HG03060 (cell line): ENCODE data around the gene NT5C1B.
"Not testable (repeated sequence)": the region's sequence is repeated elsewhere in the genome, so short reads cannot be mapped to it uniquely, and the experiment has no call there.

Source experiments
- ATAC-seq: cut with Tn5 transposase; IDR thresholded peaks from one replicate; pipeline ENCODE4 v1.9.1; 2021; ENCODE audit warnings: low read depth, moderate number of reproducible peaks; ENCODE audit not compliant: unreplicated experiment

Gene NT5C1B

DNA sequence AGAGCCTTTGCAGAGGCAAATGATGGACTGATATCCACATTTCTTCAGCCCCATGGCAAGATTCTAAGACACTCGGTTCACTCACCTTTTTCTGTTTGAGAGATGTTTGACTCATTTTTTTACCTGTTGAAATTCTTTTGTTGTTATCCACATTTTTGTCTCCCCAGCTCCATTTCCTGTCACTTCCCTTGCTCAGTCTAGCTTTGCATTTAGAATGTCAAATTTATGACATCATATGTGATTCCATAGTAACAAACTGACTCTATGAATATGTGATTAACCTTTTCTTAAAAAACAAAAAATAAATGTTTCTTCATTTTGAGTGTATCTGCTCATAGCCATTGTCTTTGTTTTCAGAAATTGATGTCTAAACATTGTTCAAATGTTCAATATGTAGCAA lies at the start of gene NT5C1B:
Gene NT5C1B (minus strand): TSS at position 216 of the 400 bp plus-strand sequence. CDS start 101 bp downstream, at position 115.
- no peak for ATAC-seq

DNA sequence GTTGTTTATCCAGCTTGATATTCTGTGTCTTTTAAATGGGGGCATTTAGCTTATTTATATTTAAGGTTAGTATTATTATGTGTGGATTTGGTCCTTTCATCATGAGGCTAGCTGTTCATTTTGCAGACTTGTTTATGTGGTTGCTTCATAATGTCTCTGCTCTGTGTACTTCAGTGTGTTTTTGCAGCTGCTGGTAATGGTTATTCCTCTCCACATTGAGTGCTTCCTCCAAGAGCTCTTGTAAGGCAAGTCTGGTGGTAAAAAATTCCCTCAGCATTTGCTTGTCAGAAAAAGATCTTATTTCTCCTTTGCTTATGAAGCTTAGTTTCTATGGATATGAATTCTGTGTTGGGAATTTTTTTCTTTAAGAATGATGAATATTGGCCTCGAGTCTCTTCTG lies 47.8 kb upstream of the NT5C1B start:
- no peak for ATAC-seq

DNA sequence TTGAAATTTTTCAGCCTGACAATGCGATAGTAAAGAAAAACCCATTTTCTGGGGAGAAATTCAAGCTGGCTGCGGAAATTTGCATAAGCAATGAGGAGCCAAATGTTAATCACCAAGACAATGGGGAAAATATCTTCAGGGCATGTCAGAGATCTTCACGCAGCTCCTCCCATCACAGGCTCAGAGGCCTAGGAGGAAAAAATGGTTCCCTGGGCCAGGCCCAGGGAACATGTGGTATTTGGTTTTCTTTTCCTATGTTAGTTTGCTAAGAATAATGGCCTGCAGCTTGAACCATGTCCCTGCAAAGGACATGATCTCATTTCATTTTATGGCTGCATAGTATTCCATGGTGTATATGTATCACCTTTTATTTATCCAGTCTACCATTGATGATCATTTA lies 43.3 kb upstream of the NT5C1B start:
- not testable (repeated sequence) for ATAC-seq

DNA sequence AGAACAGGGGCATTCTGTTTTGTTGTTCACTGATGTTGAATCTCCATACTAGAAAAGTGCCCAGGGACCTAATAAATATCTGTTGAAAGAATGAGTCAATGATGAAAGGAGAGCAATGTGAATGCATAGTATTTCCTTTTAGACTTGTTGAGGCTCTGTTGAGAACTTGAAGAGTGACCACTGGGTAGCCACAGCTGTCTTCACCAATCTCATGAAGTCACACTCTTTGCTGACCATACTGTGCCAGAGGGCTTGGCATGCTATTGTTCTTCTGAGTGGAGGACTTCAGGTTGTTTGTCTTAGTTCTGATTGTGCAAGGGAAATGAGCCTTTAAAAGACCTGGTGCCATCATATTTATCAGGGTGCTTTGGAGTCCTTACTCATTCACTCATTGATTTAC lies 41.6 kb upstream of the NT5C1B start:
- ATAC-seq = no peak

DNA sequence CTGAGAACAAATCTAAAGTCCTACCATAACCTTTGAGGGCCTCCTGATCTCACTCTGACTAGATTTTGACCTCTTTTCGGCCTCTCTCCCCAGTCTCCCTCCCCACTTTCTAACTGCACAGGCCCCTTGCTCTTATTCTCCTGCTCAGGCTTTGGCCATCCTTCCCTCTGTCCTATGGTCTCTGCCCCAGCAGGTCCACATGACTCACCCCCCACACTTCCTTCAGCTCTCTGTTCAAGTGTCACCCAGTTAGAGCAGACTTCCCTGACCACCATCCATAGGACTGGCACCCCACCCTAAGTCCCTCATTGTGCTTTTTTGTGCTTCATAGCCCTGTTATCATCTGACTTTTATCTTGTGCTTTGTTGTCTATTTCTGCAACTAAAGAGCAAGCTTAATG lies 41.2 kb upstream of the NT5C1B start:
- no peak for ATAC-seq

DNA sequence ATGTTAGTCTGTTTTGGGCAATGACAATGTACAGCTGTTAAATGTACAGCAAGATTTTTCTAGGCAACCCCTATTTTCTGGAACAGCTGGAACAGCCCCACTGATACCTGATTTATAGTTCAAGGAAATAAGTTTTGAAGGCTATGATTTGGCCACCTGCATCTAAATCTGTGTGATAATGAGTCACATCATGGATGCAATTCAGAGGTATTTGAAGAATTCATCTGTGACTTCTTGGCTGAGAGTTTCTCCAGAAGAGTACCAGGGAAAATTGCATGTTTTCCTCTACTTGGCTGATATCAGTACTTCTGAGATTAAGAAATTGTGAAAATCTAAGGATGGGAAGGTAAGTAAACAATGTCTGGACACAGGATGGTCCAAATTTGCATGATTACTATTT lies 40.7 kb upstream of the NT5C1B start:
- ATAC-seq = no peak

DNA sequence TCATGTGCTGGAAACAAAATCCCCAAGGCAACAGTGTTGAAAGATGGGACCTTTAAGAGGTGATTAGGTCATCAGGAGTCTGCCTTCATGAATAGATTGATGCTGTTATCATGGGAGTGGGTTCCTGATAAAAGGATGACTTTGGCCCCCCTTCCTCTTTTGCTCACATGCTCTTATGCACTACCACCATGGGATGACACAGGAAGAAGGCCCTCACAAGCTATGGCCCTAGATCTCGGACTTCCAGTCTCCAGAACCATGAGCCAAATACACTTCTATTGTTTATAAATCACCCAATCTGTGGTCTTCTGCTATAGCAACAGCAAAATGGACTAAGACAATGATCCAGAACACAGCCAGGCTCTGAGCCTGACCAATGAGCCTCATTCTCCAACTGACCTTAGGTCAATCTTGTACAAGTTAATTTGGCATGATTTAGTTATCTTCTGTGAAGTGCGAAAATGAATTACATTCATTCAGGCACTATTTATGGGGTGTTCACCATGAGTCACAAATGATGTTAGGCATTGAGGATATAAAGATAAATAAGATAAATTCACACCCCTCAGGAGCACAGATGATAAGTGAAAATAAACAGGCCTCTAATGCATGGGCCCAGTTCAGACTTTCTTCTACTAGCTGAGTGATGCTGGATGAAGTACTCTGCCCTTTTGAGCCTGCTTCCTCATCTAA lies 37.7 kb upstream of the NT5C1B start:
- no peak for ATAC-seq

DNA sequence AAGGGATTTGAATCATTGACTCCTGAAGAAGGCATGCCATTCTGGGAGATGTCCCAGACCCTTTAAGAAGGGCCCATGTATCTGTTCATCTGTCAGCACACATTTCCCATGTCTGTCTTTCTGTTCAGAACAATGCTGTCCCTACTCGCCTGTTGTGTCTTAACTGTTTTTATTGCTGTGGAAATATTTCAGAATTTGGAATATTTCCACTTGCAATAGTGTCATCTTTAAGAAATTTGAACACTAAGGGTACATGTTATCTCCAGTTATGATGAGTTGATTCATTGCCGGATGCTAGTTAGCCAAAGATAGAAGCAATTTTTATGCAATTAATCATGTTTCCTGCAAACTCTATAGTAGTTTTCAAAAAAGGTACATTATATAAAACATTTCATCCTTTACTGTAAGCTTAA lies 36.9 kb upstream of the NT5C1B start:
- no peak for ATAC-seq

DNA sequence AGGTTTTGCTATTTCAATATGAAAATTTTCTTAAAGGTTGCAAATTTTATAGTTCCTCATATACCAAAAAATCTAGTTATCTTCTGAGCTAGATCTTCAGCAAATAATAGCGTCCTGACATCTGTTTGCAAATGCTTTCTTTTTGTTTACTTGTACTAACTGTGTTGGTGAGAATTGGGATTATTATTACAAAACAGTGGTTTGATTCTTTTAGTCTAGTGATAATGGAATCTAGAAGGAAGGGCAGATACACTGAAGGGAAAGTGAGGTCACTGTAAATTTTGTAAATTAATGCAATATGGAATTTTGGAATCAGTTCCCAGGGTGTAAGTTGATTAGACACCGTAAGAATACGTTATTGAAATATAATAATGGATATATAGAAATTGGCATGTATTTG lies 36.2 kb upstream of the NT5C1B start:
- ATAC-seq = no peak

GRCh38 chr2:18623782-18624181 lies 34.4 kb upstream of the NT5C1B start:
- ATAC-seq = no peak

DNA sequence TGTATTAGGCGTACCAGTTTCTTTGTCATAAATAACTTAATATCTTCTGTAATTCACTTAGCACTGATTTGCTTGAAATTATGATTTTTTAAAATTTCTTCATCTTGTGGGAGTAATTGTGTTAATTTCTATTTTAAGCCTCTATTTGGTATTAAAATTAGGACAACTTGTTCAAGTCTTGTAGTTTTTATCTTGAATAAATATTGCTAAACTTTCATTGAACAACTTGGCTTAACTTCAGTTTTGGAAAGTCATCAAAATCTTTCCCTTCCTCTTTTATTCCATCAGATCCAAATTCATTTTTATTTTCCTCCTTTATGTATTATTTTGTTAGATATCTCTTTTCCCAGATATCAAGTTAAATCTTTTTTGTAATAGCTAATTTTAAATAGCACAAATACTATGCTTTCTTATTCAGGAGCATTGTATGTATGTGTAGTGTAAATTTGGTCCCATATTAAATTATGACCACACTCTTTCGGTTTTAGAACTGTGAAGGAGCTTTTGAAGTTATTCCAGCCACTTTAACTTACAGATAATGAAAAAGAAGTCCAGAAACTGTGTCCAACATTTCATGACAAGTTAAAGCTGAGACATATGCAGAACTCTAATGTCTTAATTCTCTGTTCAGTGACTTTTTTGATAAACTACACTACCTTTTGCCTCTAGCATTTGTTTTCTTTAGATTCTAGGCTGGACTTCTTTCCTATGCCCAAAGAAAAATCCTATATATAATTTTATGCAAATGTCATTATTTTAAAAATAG lies 31.7 kb upstream of the NT5C1B start:
- no peak for ATAC-seq

DNA sequence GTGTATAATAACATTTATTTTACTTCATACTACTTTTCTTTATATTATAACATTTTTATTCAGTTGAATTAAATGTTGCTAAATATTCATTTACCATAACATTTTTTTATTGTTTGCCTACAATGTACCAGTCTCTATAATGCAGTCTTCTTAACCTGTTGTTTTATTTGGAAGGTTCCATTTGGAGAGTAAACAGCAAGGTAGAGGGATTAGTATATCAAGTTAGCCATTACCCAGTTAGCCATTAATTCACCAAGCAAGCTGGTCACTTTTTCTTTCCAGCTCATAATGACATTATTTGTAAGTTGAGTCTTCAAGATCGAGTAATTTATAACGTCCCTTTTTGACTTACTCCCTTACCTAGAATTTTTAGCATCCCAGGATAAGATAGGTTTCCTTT lies 29.7 kb upstream of the NT5C1B start:
- no peak for ATAC-seq

DNA sequence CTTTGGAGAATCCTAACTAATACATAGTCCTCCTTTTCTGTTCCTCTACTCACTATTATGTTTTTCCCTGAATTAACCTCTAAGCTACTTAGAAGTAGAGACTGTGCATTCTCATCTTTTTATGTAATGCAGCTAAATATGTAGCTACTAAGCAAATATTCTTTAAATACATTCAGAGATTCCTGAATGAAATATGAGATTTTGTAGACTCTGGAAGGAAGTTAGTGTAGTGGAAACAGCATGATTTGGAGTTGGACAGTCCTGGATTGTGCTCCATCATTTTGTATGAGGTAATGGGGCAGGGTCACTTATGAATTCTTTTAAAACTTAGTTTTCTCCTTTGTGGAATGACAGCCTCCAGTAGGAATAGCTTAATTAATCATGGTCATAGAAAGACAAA lies 24.7 kb upstream of the NT5C1B start:
- no peak for ATAC-seq

- no peak for ATAC-seq
Observed at GRCh38 chr2:18612133-18612532, 22.8 kb upstream of the NT5C1B start.

DNA sequence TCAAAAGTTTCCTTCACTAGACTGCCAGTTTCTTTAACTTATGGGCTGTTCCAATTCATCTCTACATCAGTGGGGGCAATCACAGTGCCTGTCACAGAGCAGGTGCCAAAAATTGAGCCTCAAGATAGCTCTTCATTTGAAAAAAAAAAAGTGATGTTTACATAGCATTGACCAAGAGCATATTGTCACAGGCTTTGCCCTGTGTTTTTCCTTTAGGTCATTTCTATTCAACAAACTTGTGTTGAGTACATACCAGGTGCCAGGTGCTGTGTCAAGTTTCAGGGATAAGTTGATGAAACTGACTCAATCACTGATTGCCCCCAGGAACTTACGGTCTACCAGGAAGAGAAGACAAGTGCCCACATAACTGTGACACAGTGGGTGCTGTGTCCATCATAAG lies 22.2 kb upstream of the NT5C1B start:
- no peak for ATAC-seq

- ATAC-seq = no peak
Observed at GRCh38 chr2:18611184-18611583, 21.8 kb upstream of the NT5C1B start.

- ATAC-seq = no peak
Observed at GRCh38 chr2:18610651-18611050, 21.3 kb upstream of the NT5C1B start.

DNA sequence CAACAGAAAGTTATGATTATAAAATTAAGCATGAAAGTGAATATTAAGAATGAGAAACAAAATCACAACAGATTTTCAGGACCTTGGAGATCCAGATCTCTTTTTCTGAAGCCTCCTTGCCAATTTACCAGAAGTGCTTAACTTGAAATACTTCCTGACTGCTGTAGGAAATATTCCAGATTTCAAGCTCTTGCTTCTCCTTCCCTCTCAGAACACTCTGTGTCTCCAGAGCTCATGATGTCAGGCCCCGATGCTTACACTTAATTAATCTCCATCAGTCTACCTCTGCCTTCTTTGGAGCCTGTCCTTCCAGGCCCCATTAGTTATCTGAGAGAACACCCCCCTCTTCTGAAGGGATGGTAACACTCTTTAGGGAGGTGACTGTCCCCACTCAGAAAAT lies 20.7 kb upstream of the NT5C1B start:
- no peak for ATAC-seq

DNA sequence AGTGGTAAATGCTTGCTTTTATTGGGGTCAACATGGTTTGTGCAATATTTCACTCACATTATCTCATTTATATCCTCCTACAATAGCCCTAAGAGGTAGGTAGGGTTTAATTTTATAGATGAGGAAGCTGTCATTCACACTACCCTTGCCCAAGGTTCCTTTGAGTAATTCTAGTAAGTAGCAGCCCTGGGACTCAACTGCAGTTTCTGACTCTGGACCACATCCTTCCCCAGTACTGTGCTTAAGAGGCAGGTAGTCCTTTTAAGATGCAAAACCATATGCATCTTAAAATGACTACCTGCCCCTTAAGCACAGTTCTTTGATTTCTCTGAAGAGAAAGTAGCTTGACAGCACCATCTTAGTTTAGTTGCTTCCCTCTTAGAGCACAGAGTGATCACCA lies 15.7 kb upstream of the NT5C1B start:
- ATAC-seq = no peak

GRCh38 chr2:18604531-18604885 lies 15.1 kb upstream of the NT5C1B start:
- no peak for ATAC-seq

DNA sequence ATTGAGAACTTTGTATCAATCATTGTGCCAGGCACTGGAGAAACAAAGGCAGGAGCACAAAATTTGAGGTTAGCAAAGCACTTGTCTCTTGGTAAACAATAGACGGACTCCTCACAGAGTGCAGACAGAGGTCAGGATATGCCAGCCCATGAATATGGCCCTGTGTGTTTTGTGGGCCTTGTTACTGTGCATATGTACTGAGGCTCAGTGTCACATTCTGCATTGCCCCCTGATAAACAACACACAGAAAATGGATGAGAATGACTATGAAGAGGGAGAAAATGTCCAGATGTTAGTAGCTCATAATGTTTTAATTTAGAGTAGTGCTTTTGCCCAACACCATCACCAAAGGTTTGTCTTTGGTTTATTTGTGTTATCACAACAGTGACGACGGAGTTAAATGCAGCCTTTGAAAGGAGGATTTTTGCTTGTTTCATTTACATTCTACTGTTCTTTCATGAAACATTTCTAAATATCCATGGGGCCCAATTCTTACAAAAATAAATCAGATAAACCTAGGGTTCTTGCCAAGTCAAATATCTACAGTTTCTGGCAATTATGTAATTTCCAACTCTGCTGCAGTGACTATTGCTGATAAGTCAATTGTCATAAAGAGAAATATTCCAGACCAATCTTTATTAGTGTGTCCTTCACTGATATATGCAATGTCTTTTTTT lies 14.6 kb upstream of the NT5C1B start:
- no peak for ATAC-seq

DNA sequence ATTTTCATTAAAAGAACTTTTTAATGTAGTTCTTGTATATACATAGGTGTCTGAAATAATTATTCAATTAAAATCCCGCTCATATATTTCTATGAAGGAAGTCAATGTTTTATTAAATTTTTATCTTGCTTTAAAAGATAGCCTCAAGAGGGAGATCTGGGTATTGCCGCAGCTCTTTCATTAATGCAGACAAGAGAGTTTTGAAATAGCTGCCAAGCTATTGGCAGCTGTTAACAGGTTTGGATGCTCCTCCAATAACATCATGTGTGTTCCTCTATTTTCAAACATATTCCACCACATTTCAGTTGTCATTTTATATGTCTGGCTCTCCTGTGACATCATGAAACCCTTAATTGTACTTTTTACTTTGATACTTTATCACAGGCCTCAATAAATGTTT lies 12.9 kb upstream of the NT5C1B start:
- no peak for ATAC-seq
